AG04450 (cell line): ENCODE data around the gene AEBP1. TPM values are rescaled to one million over a fixed set of nuclear protein-coding genes. Genes with fewer than 3 reads are reported as not detected.
A peak's percentile ranks its signal among the peaks of the same experiment; 100 is the strongest.

Experiments used
- CTCF ChIA-PET: fragments of 300-600, 350-600 bp; formaldehyde crosslinking; extraction: SDS; loops from one replicate; lab custom pipeline; 2022; ENCODE audit warnings: antibody characterized with exemption, inconsistent platforms; lab: Charles Lee
- POLR2A ChIA-PET: fragments of 350-600 bp; formaldehyde crosslinking; extraction: SDS; loops from one replicate; lab custom pipeline; 2021; ENCODE audit warnings: antibody characterized with exemption, inconsistent platforms; lab: Yijun Ruan, JAX
- DNase-seq: peaks from one replicate; pipeline ENCODE4 v3.0.0-alpha.2; 2011; ENCODE audit warnings: low read depth, low spot score
- H3K27ac ChIP-seq: one replicate; pipeline ENCODE4 v1.5.1; 2012; ENCODE audit warnings: low read depth, low read length, control low read depth
- H3K27me3 ChIP-seq: one replicate; pipeline ENCODE4 v1.6.0; 2012; ENCODE audit warnings: low read length; ENCODE audit not compliant: control insufficient read depth, insufficient read depth
- H3K4me3 ChIP-seq: 2 replicates; pipeline ENCODE4 v1.5.1; 2011; ENCODE audit warnings: mild to moderate bottlenecking, low read depth, low read length, control low read depth
- H3K9me3 ChIP-seq: 2 replicates; pipeline ENCODE4 v1.5.1; 2012; ENCODE audit warnings: low read length; ENCODE audit not compliant: control insufficient read depth, insufficient read depth
- polyA plus RNA-seq: library from polyadenylated mRNA; depleted of rRNA; stranded (reverse); fragments of >200 nt; gene quantifications from 2 replicates; pipeline ENCODE4 v1.2.3, GENCODE V29; 2011
- TF ChIP-seq, protein P1 (sequence below): IDR thresholded peaks from 2 replicates; pipeline ENCODE4 v1.5.1; 2011; ENCODE audit warnings: low read depth, low read length, control low read depth, inconsistent platforms

AEBP1 gene
- polyA plus RNA-seq, 1 experiment = 18.5 TPM

DNA sequence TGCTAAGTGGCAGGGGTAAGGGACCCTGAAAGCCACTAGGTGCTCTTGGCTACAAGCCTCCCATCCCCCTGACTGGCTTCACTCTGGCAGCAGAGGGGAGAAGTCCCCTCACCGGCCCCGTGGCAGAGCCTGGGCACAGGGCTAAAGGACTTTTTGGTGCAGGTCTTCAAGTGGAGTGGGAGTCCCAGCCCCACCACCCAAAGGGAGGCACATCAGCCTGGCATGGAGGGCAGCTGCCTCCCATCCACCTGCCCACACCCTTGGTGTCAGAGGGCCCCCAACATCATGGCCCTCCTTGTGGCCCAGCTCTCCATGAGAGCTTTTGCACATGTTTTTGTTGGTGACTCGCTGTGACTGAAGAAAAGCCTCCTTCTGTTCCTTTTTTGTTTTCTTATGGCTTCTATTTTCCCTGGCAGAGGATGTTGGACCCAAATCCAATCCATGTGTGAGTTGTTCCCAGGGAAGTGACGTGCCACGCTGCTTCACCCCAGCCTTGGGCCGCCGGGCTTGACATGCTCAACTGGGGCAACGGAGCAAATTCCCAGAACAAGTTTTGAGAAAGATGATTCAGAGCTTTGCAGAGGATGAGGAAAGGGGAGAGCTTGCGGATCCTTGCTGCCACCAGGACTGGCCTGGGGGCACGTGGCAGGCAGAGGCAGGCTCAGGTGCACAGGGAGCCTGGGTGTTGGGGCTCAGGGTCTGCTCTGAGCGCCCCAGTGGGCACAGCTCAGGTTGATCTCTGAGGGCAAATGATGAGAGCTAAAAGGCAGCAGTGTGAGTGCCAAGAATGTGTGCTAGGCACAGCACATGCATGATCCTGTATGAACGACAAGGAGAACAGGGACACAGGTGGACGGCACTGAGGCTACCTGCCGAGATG, 1.9 kb upstream of the AEBP1 start:
- no peak for DNase-seq
- TF ChIP-seq, protein P1, sequence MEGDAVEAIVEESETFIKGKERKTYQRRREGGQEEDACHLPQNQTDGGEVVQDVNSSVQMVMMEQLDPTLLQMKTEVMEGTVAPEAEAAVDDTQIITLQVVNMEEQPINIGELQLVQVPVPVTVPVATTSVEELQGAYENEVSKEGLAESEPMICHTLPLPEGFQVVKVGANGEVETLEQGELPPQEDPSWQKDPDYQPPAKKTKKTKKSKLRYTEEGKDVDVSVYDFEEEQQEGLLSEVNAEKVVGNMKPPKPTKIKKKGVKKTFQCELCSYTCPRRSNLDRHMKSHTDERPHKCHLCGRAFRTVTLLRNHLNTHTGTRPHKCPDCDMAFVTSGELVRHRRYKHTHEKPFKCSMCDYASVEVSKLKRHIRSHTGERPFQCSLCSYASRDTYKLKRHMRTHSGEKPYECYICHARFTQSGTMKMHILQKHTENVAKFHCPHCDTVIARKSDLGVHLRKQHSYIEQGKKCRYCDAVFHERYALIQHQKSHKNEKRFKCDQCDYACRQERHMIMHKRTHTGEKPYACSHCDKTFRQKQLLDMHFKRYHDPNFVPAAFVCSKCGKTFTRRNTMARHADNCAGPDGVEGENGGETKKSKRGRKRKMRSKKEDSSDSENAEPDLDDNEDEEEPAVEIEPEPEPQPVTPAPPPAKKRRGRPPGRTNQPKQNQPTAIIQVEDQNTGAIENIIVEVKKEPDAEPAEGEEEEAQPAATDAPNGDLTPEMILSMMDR = no peak
- H3K4me3 ChIP-seq = no peak overlapping the region
- no peaks in the 10 kb centered on the region; the same call in 1 of the 2 replicates for H3K9me3 ChIP-seq
- H3K27me3 ChIP-seq = no peaks in the 10 kb centered on the region
- ChIA-PET POLR2A (interaction anchor here (1.4 to 1.8 kb wide), 2 partner anchors 13 to 14 kb away, joined by 4 to 8 read pairs; no protein-coding TSS in a partner anchor), CTCF (interaction anchor here (0.7 kb wide), 1 partner anchor 30 kb away, joined by 6 read pairs; no protein-coding TSS in a partner anchor)
- peak overlapping the region; percentile 47 for H3K27ac ChIP-seq

DNA sequence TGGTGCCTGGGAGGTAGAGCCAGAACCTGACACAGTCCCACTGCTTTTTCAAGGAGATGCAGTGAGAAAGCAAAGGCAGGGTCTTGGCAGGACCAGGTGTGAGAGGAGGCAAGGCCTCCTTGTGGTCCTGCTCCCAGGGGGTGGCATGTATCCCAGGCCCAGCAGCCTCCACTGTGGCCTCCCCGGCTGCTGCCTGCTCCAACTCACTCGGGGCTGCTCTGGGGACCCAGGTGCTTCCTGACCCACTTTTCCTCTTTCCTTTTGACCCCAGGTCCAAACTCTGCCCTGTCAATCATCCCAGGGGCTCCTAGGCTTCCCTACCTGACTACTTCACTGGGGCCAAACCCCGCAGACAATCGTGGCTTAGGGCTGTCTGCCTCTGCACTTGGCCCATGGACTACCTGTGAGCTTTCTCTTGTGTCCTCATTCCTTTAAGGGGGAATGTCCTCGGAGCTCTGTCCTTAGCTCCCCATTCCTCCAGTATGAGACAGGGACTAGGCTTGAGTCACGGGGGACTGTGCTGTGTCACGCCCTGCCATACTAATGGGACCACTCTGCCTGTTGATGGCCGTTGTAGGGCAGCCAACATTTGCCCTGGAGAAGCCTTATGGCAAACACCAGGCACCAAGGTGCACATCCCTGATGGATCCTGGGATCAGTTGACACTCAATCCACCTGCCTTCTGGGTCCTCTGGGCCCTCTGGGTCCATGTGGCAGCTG, 1.1 kb upstream of the AEBP1 start:
- no peaks in the 10 kb centered on the region for H3K27me3 ChIP-seq
- TF ChIP-seq, protein P1 = no peak
- ChIA-PET CTCF (no interaction called here), POLR2A (no interaction called here)
- no peaks in the 10 kb centered on the region; the same call in 1 of the 2 replicates for H3K9me3 ChIP-seq
- peak overlapping the region; percentile 47 for H3K27ac ChIP-seq
- DNase-seq = no peak
- H3K4me3 ChIP-seq = no peak overlapping the region

DNA sequence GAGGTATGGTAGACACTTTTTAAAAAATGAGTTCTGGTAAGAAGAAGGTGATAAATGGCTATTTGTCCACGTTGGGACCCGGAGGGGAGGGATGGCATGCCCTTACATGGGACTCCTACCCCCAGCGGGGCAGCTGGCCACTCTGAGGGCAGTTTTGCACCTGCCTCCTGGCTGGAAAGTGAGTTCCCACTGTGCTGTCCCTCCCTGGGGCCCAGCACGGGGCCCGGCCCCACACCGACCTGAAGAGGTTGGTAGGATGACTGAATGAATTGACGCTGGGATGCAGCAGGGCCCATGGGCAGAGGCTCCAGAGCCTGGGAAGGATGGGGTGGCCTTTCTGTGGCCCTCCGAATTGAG, 601 bp upstream of the AEBP1 start:
- ChIA-PET CTCF (no interaction called here), POLR2A (no interaction called here)
- Histone ChIP-seq H3K27ac (no peak overlapping the region), H3K9me3 (no peaks in the 10 kb centered on the region; the same call in 1 of the 2 replicates), H3K27me3 (no peaks in the 10 kb centered on the region), H3K4me3 (no peak overlapping the region)
- no peak for DNase-seq
- TF ChIP-seq, protein P1 = no peak

GRCh38 chr7:44104860-44105771, 971 bp downstream of the AEBP1 start:
- DNase-seq = no peak
- TF ChIP-seq, protein P1 = no peak
- peak overlapping the region; percentile 47 for H3K27ac ChIP-seq
- H3K4me3 ChIP-seq = peak overlapping the region; percentile 74
- H3K27me3 ChIP-seq = no peaks in the 10 kb centered on the region
- ChIA-PET POLR2A (interaction anchor here (1.4 kb wide), 1 partner anchor 17 kb away, joined by 7 read pairs; no protein-coding TSS in a partner anchor), CTCF (interaction anchor here (0.7 to 0.9 kb wide), 2 partner anchors 17 to 95 kb away, joined by 3 read pairs; partner anchors contain the start of gene YKT6)
- no peaks in the 10 kb centered on the region; the same call in 1 of the 2 replicates for H3K9me3 ChIP-seq
